ENCODE data around the gene NEGR1. TPM values are rescaled to one million over a fixed set of nuclear protein-coding genes. Genes with fewer than 3 reads are reported as not detected.

The NEGR1 gene
- total RNA-seq, 1 experiment from 2014 or later, result 0.44 TPM

DNA sequence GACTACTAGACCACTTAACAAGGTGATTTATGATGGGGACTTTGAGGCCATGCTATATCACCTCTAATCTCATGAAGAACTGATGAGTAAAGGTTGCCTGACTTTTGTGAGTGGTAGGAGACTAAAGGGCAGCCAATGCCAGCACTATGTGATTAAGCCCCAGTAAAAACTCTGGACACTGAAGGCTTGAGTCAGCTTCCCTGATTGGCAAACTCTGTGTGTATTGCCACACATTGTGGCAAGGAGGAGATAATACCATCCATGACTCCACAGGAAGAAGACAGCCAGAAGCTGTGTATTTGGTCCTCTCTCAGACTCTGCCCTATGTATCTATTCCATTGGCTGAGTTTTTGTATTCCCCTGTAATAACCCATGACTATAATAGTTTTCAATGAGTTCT, 788.2 kb downstream of the NEGR1 start:
- Histone ChIP-seq H3K27me3 (ENCODE audit: insufficient read depth, low read depth) (no peaks in the 10 kb centered on the region), H3K4me1 (replicated peaks; ENCODE audit: insufficient read depth) (no peaks in the 10 kb centered on the region), H3K79me2 (ENCODE audit: low read depth) (no peaks in the 10 kb centered on the region), H3K27ac (no peak overlapping the region), H3K4me2 (no peak overlapping the region), H3F3A (ENCODE audit: insufficient read depth, low read depth) (no peaks in the 10 kb centered on the region), H3K9me3 (ENCODE audit: insufficient read depth, low read depth) (no peaks in the 10 kb centered on the region), H3K9me2 (ENCODE audit: insufficient read depth) (no peaks in the 10 kb centered on the region), H4K20me1 (ENCODE audit: insufficient read depth) (no peaks in the 10 kb centered on the region), H3K4me3 (no peak overlapping the region), H3K36me3 (ENCODE audit: low read depth) (no peaks in the 10 kb centered on the region), H2AFZ (no peak overlapping the region)
- POLR2A ChIA-PET (ENCODE audit: unreplicated experiment), result no interaction called here
- TF ChIP-seq CTCF (conservative IDR thresholded peaks at IDR 0.05) (no peak), EZH2 (IDR thresholded peaks at IDR 0.05; ENCODE audit: low read depth) (no peak)
- intact Hi-C loops (cut with micrococcal nuclease; ENCODE audit: unreplicated experiment), result no loop called here
- no peak for DNase-seq
- no TSS peak for BruUV-seq (replicated peaks)
- CTCF ChIA-PET, result no interaction called here

GRCh38 chr1:71492298-71493041, 789.9 kb downstream of the NEGR1 start:
- H4K20me1 ChIP-seq (ENCODE audit: insufficient read depth), result no peaks in the 10 kb centered on the region
- ChIA-PET POLR2A (ENCODE audit: unreplicated experiment) (interaction anchor here (0.5 kb wide), 1 partner anchor 23 kb away, joined by 3 read pairs; no protein-coding TSS in a partner anchor), CTCF (no interaction called here)
- H3K9me2 ChIP-seq (ENCODE audit: insufficient read depth), result no peaks in the 10 kb centered on the region
- intact Hi-C loops (cut with micrococcal nuclease; ENCODE audit: unreplicated experiment), result no loop called here
- H3K4me1 ChIP-seq (replicated peaks; ENCODE audit: insufficient read depth), result no peaks in the 10 kb centered on the region
- no peaks in the 10 kb centered on the region for H3K9me3 ChIP-seq (ENCODE audit: insufficient read depth, low read depth)
- no peak overlapping the region for H3K27ac ChIP-seq
- no peaks in the 10 kb centered on the region for H3K79me2 ChIP-seq (ENCODE audit: low read depth)
- BruUV-seq (replicated peaks), result no TSS peak
- no peak overlapping the region; the same call in 1 of the 2 replicates for H2AFZ ChIP-seq
- H3F3A ChIP-seq (ENCODE audit: insufficient read depth, low read depth), result no peaks in the 10 kb centered on the region
- DNase-seq, result no peak
- TF ChIP-seq CTCF (conservative IDR thresholded peaks at IDR 0.05), result no peak
- no peak for TF ChIP-seq EZH2 (IDR thresholded peaks at IDR 0.05; ENCODE audit: low read depth)
- H3K4me3 ChIP-seq, result no peak overlapping the region
- no peak overlapping the region for H3K4me2 ChIP-seq
- no peaks in the 10 kb centered on the region for H3K27me3 ChIP-seq (ENCODE audit: insufficient read depth, low read depth)
- no peaks in the 10 kb centered on the region for H3K36me3 ChIP-seq (ENCODE audit: low read depth)

DNA sequence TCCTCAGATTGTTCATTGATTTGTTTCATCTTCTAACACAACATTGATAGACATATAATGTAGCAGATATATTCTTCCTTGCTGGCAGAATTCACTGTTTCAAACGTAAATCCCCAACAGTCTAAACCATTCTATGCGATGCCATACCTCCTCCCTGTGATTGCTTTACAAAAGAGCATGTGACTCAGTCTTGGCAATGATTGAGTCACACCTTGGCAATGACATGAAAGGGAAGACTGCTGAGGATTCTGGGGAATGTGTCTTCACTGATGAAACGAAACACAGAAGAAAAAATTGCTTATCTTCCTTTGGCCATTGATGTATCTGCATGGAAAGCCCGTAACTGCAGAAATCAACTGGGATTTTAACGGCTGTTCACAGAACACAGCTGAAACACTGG, 791.9 kb downstream of the NEGR1 start:
- intact Hi-C loops (cut with micrococcal nuclease; ENCODE audit: unreplicated experiment), result no loop called here
- TF ChIP-seq CTCF (conservative IDR thresholded peaks at IDR 0.05), result no peak
- no peak for TF ChIP-seq EZH2 (IDR thresholded peaks at IDR 0.05; ENCODE audit: low read depth)
- H3K36me3 ChIP-seq (ENCODE audit: low read depth), result no peaks in the 10 kb centered on the region
- no peaks in the 10 kb centered on the region for H3K4me1 ChIP-seq (replicated peaks; ENCODE audit: insufficient read depth)
- H2AFZ ChIP-seq, result no peak overlapping the region
- POLR2A ChIA-PET (ENCODE audit: unreplicated experiment), result no interaction called here
- no peaks in the 10 kb centered on the region for H3K27me3 ChIP-seq (ENCODE audit: insufficient read depth, low read depth)
- no peak overlapping the region for H3K27ac ChIP-seq
- no TSS peak for BruUV-seq (replicated peaks)
- CTCF ChIA-PET, result no interaction called here
- H4K20me1 ChIP-seq (ENCODE audit: insufficient read depth), result no peaks in the 10 kb centered on the region
- H3K9me3 ChIP-seq (ENCODE audit: insufficient read depth, low read depth), result no peaks in the 10 kb centered on the region
- no peaks in the 10 kb centered on the region for H3K9me2 ChIP-seq (ENCODE audit: insufficient read depth)
- H3K4me3 ChIP-seq, result no peak overlapping the region
- H3K4me2 ChIP-seq, result no peak overlapping the region
- no peaks in the 10 kb centered on the region for H3K79me2 ChIP-seq (ENCODE audit: low read depth)
- no peak for DNase-seq
- H3F3A ChIP-seq (ENCODE audit: insufficient read depth, low read depth), result no peaks in the 10 kb centered on the region

All from PC-9 (cell line).